SK-N-MC (cell line): ENCODE data around the gene CEACAM5.
"Not testable (repeated sequence)": the region's sequence is repeated elsewhere in the genome, so short reads cannot be mapped to it uniquely, and the experiment has no call there.

Experiments used
- DNase-seq: peaks from one replicate; pipeline ENCODE4 v3.0.0-alpha.2; 2011; ENCODE audit warnings: low read depth, low spot score
- H3K27ac ChIP-seq: fragments of 200-600 bp; sonication (generic); 2 replicates; pipeline ENCODE4 v1.5.1; 2016; ENCODE audit warnings: mixed run types
- H3K36me3 ChIP-seq: fragments of 200-600 bp; sonication (generic); 2 replicates; pipeline ENCODE4 v1.6.1; 2017; ENCODE audit warnings: antibody characterized with exemption, low read length, mixed read lengths; ENCODE audit not compliant: insufficient read depth
- H3K4me3 ChIP-seq: fragments of 200-600 bp; sonication (generic); 2 replicates; pipeline ENCODE4 v1.5.1; 2016
- H3K9ac ChIP-seq: fragments of 200-600 bp; sonication (generic); 2 replicates; pipeline ENCODE4 v1.8.0; 2017; ENCODE audit warnings: mixed run types, mixed read lengths; ENCODE audit not compliant: insufficient read length
- H3K9me3 ChIP-seq: fragments of 200-600 bp; sonication (generic); 2 replicates; pipeline ENCODE4 v1.6.1; 2017; ENCODE audit warnings: low read depth, mild to moderate bottlenecking, antibody characterized with exemption, low read length, moderate library complexity, mixed read lengths
- EZH2 ChIP-seq: fragments of 200-600 bp; sonication (generic); IDR thresholded peaks from one replicate; pipeline ENCODE4 v1.6.1; 2017; ENCODE audit warnings: antibody characterized with exemption
- FOXP2 ChIP-seq: optimal IDR thresholded peaks from 2 replicates; pipeline ENCODE3; 2011; ENCODE audit warnings: mild to moderate bottlenecking, moderate library complexity; ENCODE audit not compliant: insufficient read depth; ENCODE audit errors: extremely low read length, control extremely low read depth
- POLR2AphosphoS5 ChIP-seq: IDR thresholded peaks from 2 replicates; pipeline ENCODE4 v1.6.1; 2012; ENCODE audit warnings: mild to moderate bottlenecking, low read depth, low read length, borderline replicate concordance

The CEACAM5 gene

DNA sequence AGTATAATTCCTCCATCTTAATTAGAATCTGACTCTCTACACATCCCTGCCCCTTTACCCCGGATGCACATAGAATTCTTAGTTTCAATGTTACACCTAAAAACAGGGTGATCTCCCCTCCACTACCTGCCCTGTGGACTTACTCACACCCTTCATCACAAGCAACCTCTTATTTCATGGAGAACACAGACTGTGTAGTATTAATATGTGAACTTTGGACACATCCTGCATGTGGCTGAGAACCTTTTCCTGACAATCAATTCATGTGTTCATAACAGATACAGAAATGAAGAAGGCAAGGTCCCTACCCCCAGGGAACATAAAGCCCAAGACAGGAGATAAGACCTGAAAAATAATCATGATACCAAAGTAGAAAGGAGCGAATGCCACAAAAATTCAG, 58.7 kb downstream of the CEACAM5 start:
- no peak for DNase-seq
- H3K27ac ChIP-seq = no peak overlapping the region
- H3K9ac ChIP-seq = no peak overlapping the region
- no peaks in the 10 kb centered on the region for H3K9me3 ChIP-seq
- H3K36me3 ChIP-seq = no peaks in the 10 kb centered on the region
- H3K4me3 ChIP-seq = no peak overlapping the region
- no peak for TF ChIP-seq EZH2
- no peak for TF ChIP-seq POLR2AphosphoS5
- TF ChIP-seq FOXP2 = no peak

DNA sequence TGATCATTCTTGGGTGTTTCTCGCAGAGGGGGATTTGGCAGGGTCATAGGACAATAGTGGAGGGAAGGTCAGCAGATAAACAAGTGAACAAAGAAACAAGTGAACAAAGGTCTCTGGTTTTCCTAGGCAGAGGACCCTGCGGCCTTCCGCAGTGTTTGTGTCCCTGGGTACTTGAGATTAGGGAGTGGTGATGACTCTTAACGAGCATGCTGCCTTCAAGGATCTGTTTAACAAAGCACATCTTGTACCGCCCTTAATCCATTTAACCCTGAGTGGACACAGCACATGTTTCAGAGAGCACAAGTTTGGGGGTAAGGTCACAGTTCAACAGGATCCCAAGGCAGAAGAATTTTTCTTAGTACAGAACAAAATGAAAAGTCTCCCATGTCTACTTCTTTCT, 59.7 kb downstream of the CEACAM5 start:
- H3K27ac ChIP-seq, H3K9me3 ChIP-seq, H3K9ac ChIP-seq, H3K36me3 ChIP-seq, H3K4me3 ChIP-seq, DNase-seq: not testable (repeated sequence)

DNA sequence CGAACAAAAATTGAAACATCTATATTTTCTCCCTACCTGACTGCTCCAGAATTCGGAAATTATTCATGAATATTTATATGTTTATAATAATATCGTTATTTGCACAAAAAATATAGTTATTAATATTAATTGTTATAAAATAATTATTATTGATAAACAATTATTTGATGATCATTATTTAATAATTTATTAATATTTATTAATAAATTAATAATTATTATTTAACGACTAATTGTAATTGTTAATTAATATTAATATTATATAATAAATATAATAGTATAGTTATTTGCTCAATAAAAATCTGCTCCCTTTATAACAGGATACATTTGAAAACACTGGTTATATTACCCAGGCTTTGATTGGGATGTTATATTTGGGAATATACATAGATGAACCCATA, 61.2 kb downstream of the CEACAM5 start:
- no peak for DNase-seq
- H3K4me3 ChIP-seq = no peak overlapping the region
- H3K9ac ChIP-seq = no peak overlapping the region
- TF ChIP-seq POLR2AphosphoS5 = no peak
- no peak for TF ChIP-seq FOXP2
- TF ChIP-seq EZH2 = no peak
- H3K9me3 ChIP-seq = no peaks in the 10 kb centered on the region
- H3K27ac ChIP-seq = no peak overlapping the region
- no peaks in the 10 kb centered on the region for H3K36me3 ChIP-seq

DNA sequence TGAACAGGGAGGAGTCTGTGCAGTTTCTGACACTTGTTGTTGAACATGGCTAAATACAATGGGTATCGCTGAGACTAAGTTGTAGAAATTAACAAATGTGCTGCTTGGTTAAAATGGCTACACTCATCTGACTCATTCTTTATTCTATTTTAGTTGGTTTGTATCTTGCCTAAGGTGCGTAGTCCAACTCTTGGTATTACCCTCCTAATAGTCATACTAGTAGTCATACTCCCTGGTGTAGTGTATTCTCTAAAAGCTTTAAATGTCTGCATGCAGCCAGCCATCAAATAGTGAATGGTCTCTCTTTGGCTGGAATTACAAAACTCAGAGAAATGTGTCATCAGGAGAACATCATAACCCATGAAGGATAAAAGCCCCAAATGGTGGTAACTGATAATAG, 63.0 kb downstream of the CEACAM5 start:
- Histone ChIP-seq H3K27ac (no peak overlapping the region), H3K9me3 (no peaks in the 10 kb centered on the region)

DNA sequence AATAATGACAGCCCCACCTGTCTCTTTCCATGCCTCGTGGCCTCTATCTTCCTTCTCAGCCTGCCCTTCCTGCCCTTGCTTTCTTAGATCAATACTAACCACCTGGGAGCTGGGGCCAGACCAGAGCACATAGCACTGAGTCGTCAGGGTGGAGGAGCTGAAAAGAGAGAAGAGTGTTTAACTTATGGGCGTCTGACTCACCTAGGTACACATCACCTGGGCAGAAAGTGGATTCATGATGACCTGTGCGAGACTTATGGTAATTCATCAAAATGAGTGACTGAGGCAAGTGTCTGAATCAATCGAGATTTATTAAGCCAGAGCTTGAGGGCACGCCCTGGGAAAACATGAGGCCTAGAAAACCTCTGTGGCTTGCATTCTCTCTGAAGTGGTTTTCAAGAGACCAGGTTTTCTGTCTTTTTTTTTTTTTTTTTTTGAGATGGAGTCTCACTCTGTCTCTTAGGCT, 66.1 kb downstream of the CEACAM5 start:
- no peak for DNase-seq
- TF ChIP-seq EZH2 (no peak), POLR2AphosphoS5 (no peak), FOXP2 (no peak)
- no peaks in the 10 kb centered on the region for H3K36me3 ChIP-seq
- H3K4me3 ChIP-seq = no peak overlapping the region
- no peaks in the 10 kb centered on the region for H3K9me3 ChIP-seq
- H3K9ac ChIP-seq = no peak overlapping the region
- H3K27ac ChIP-seq = no peak overlapping the region

More for the DNA sequence above, 63.0 kb downstream of the CEACAM5 start:
- Histone ChIP-seq H3K9ac (no peak overlapping the region), H3K36me3 (no peaks in the 10 kb centered on the region), H3K4me3 (no peak overlapping the region)
- TF ChIP-seq EZH2 (no peak), POLR2AphosphoS5 (no peak), FOXP2 (no peak)
- DNase-seq = no peak

DNA sequence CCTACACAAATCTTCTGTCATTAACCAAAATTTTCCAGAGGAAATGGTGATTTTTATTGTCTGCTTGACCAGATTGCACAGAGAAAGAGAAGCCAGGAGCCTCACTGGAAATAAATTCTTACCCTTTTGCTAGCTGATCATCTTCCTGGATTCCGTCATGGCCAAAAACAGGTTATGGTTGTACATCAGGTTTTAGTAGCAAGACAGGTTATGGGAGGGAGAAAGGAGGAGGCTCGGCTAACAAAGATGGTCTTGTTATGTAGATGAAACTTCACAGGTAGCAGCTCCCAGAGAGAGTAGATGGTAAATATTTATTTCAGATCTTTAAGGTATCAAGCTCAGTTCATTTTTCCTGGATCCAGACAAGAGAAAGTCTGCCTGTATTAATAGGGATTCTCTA, 68.3 kb downstream of the CEACAM5 start:
- H3K9ac ChIP-seq = no peak overlapping the region
- H3K9me3 ChIP-seq = no peaks in the 10 kb centered on the region
- H3K27ac ChIP-seq = no peak overlapping the region
- H3K36me3 ChIP-seq = no peaks in the 10 kb centered on the region
- TF ChIP-seq POLR2AphosphoS5 (no peak), FOXP2 (no peak), EZH2 (no peak)
- H3K4me3 ChIP-seq = no peak overlapping the region
- DNase-seq = no peak
